Stimulated activated memory B cell treated with anti-CD40 and anti-IgM and Interleukin-4, amounts not matched to agents 10 μg/mL and 1 μg/mL and 100 μg/mL, for 72 hours (primary cell): ENCODE measurements around the gene LEMD3.

Source experiments
- ATAC-seq: fragments of 150-1000 bp; cut with Tn5 transposase; 2 replicates; pipeline ENCODE4 v1.10.0; 2021
- H3K27ac Mint-ChIP-seq: one replicate; pipeline ENCODE4 v1.8.0; 2022; ENCODE audit warnings: mild to moderate bottlenecking, mixed read lengths
- H3K27me3 Mint-ChIP-seq: one replicate; pipeline ENCODE4 v1.8.0; 2022; ENCODE audit warnings: mixed read lengths
- H3K36me3 Mint-ChIP-seq: one replicate; pipeline ENCODE4 v1.8.0; 2022; ENCODE audit warnings: mixed read lengths
- H3K4me1 Mint-ChIP-seq: one replicate; pipeline ENCODE4 v1.8.0; 2022; ENCODE audit warnings: mixed read lengths
- H3K4me3 Mint-ChIP-seq: one replicate; pipeline ENCODE4 v1.8.0; 2022; ENCODE audit warnings: mild to moderate bottlenecking, moderate library complexity, mixed read lengths
- H3K9me3 Mint-ChIP-seq: one replicate; pipeline ENCODE4 v1.8.0; 2022; ENCODE audit warnings: mixed read lengths

LEMD3 gene

GRCh38 chr12:65217086-65217485, 47.7 kb downstream of the LEMD3 start:
- no peak for ATAC-seq
- Mint-ChIP-seq H3K4me1 (no peaks in the 10 kb centered on the region), H3K9me3 (peaks cover 2% of the 10 kb centered on the region), H3K27ac (no peak overlapping the region), H3K27me3 (no peaks in the 10 kb centered on the region), H3K4me3 (no peak overlapping the region), H3K36me3 (peaks cover 53% of the 10 kb centered on the region)

DNA sequence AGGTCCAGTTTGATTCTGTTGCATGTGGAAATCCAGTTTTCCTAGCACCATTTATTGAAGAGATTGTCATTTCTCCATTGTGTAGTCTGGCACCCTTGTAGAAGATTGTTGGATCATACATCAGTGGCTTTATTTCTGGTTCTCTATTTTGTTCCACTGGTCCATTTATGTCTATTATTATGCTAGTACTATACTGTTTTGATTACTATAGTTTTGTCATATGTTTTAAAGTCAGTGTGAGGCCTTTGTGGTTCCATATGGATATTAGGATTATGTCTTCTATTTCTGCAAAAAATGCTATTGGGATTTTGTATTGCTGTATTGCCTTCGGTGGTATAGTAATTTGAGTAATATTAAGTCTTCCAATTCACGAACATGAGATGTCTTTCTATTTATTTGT, 51.4 kb downstream of the LEMD3 start:
- Mint-ChIP-seq H3K4me3 (no peak overlapping the region), H3K4me1 (peaks cover 21% of the 10 kb centered on the region), H3K27ac (no peak overlapping the region), H3K36me3 (peaks cover 71% of the 10 kb centered on the region), H3K9me3 (peaks cover 10% of the 10 kb centered on the region), H3K27me3 (no peaks in the 10 kb centered on the region)
- no peak for ATAC-seq

GRCh38 chr12:65229441-65229840, 60.1 kb downstream of the LEMD3 start:
- Mint-ChIP-seq H3K27ac (no peak overlapping the region), H3K9me3 (peaks cover 14% of the 10 kb centered on the region), H3K36me3 (peaks cover 62% of the 10 kb centered on the region), H3K27me3 (no peaks in the 10 kb centered on the region), H3K4me3 (no peak overlapping the region), H3K4me1 (peaks cover 33% of the 10 kb centered on the region)
- no peak for ATAC-seq

- H3K36me3 Mint-ChIP-seq: peaks cover 34% of the 10 kb centered on the region
- no peak overlapping the region for H3K27ac Mint-ChIP-seq
- H3K4me1 Mint-ChIP-seq: peaks cover 10% of the 10 kb centered on the region
- no peak overlapping the region for H3K4me3 Mint-ChIP-seq
- H3K9me3 Mint-ChIP-seq: peaks cover 7% of the 10 kb centered on the region
- ATAC-seq: no peak
- H3K27me3 Mint-ChIP-seq: no peaks in the 10 kb centered on the region
Measured at GRCh38 chr12:65232476-65233077, 63.2 kb downstream of the LEMD3 start.

GRCh38 chr12:65237153-65237552, 67.8 kb downstream of the LEMD3 start:
- peaks cover 18% of the 10 kb centered on the region for H3K36me3 Mint-ChIP-seq
- no peak for ATAC-seq
- no peaks in the 10 kb centered on the region for H3K9me3 Mint-ChIP-seq
- no peak overlapping the region for H3K27ac Mint-ChIP-seq
- H3K4me3 Mint-ChIP-seq: no peak overlapping the region
- peaks cover 8% of the 10 kb centered on the region for H3K4me1 Mint-ChIP-seq
- H3K27me3 Mint-ChIP-seq: no peaks in the 10 kb centered on the region

DNA sequence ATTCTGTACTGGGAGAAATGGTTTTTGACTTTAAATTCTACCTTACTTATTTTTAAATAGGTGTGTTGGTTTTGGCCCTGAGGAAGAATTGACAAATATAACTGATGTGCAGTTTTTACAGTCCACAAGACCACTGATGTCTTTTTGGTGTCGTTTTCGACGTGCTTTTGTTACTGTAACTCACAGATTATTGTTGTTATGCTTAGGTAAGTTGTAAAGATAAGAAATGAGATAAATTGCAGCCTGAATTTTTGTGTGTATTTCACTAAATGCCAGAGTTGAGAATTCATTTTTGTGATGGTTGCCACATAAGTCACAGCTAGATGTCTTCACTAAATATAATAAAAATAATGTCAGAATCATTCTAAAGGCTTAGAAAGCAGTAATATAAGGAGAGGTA, 69.2 kb downstream of the LEMD3 start:
- ATAC-seq: no peak
- Mint-ChIP-seq H3K27ac (no peak overlapping the region), H3K9me3 (no peaks in the 10 kb centered on the region), H3K4me1 (no peaks in the 10 kb centered on the region), H3K4me3 (no peak overlapping the region), H3K27me3 (no peaks in the 10 kb centered on the region), H3K36me3 (peaks cover 26% of the 10 kb centered on the region)

DNA sequence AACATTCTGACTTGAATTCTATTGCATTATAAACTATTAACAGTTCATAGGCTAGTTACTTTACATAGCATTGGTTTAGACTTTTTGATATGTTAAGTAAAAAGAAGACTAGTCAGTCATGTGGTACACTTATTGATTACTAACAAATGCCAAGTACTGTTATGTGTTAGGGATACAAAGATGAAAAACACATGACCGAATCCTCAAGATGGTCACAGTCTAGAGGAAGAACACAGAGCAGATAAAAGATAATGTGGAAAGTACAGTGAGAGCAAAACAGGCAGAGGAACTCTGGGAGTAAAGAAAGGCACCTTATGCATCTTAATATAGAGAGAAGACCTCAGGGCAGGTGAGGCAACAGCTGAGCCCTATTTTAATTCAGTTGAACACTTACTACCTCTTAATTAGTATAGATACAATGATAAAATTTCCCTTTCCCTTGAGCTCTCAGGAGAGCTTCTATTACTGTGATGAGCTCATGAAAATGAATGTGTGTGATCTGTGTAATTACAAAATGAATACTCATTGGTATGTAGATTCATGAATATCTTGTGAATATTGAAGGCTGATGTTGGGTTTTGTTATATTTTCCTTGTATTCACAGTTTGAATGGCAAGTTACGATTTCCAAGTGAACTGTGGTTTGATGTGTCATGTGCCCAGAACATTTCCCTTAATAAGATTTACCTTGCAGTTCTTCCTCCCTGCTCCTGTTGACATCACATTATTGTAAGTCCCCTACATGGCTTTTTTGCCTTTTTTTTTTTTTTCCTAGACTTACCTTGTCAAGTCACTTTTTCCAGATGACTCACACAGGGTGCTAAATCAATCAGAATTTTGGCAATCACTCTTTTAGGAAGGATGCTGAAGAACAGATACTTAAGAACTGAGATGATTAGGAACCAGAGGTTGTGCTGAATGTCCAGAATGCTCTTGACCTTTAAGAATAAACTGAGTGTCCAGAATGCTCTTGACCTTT, 79.6 kb downstream of the LEMD3 start:
- no peaks in the 10 kb centered on the region for H3K9me3 Mint-ChIP-seq
- H3K4me3 Mint-ChIP-seq: no peak overlapping the region
- no peaks in the 10 kb centered on the region for H3K4me1 Mint-ChIP-seq
- no peaks in the 10 kb centered on the region for H3K27me3 Mint-ChIP-seq
- peaks cover 38% of the 10 kb centered on the region for H3K36me3 Mint-ChIP-seq
- no peak for ATAC-seq
- H3K27ac Mint-ChIP-seq: no peak overlapping the region

- Mint-ChIP-seq H3K36me3 (peaks cover 20% of the 10 kb centered on the region), H3K27me3 (no peaks in the 10 kb centered on the region), H3K4me1 (no peaks in the 10 kb centered on the region), H3K4me3 (no peak overlapping the region), H3K27ac (no peak overlapping the region), H3K9me3 (no peaks in the 10 kb centered on the region)
- ATAC-seq: no peak
Measured at GRCh38 chr12:65252515-65252914, 83.1 kb downstream of the LEMD3 start.

DNA sequence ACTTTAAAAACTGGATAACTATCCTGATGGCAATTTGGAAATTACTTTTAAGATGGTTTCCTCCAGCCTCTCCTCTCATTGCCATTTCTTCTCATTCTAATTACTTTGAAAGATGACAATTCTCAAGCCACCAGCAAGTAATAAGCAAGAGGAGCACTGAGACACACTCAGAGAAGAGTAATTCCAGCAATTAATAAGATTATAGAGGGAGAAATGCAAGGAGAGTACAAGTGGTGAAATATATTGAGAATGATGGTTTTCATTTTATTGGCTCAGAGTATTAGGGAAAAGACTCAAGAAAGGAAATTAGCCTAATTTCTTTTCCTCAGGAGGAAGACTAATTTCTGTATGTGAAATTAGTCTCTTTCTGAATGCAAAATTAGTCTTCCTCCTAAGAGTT, 88.6 kb downstream of the LEMD3 start:
- no peak for ATAC-seq
- Mint-ChIP-seq H3K27ac (no peak overlapping the region), H3K4me3 (no peak overlapping the region), H3K27me3 (peaks cover 6% of the 10 kb centered on the region), H3K36me3 (no peaks in the 10 kb centered on the region), H3K9me3 (no peaks in the 10 kb centered on the region), H3K4me1 (no peaks in the 10 kb centered on the region)

DNA sequence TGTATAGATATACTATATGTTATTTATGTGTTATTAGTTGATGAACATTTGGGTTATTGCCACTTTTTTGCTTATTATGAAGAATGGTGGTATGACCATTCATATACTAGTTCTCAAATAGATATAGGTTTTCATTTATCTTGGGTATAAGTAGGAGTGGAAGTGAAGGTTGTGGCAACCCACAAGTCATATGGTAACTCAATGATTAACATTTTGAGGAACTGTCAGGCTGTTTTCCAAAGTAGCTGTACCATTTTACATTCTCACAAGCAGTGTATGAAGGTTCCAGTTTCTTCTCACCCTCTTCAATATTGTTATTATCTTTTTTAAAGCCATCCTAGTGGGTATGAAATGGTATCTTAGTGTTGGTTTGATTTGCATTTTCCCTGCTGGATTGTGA, 90.1 kb downstream of the LEMD3 start:
- H3K36me3 Mint-ChIP-seq: no peaks in the 10 kb centered on the region
- H3K4me3 Mint-ChIP-seq: no peak overlapping the region
- no peaks in the 10 kb centered on the region for H3K9me3 Mint-ChIP-seq
- ATAC-seq: no peak
- H3K27ac Mint-ChIP-seq: no peak overlapping the region
- H3K27me3 Mint-ChIP-seq: peaks cover 8% of the 10 kb centered on the region
- no peaks in the 10 kb centered on the region for H3K4me1 Mint-ChIP-seq

GRCh38 chr12:65263777-65264176, 94.4 kb downstream of the LEMD3 start:
- ATAC-seq: no peak
- peaks cover 18% of the 10 kb centered on the region for H3K27me3 Mint-ChIP-seq
- H3K4me3 Mint-ChIP-seq: no peak overlapping the region
- no peaks in the 10 kb centered on the region for H3K9me3 Mint-ChIP-seq
- H3K36me3 Mint-ChIP-seq: no peaks in the 10 kb centered on the region
- no peaks in the 10 kb centered on the region for H3K4me1 Mint-ChIP-seq
- H3K27ac Mint-ChIP-seq: no peak overlapping the region

DNA sequence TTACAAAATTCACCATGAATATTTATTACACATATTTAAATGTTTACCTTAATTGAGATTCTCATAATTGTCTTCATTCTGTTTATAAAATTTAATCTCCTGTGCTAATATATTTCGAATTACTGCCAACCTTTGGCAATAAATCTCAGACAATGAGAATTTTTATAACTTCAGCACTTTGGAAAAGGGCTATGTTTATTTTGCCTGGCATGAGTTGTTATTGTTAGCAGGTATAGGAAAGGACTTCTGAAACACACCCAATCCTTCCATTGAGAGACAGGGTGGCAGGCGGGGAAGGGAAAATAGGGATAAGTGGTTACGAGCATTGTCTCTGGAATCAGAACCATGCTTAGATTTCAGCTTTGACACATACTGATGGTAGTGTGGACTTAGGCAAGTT, 97.0 kb downstream of the LEMD3 start:
- no peaks in the 10 kb centered on the region for H3K36me3 Mint-ChIP-seq

DNA sequence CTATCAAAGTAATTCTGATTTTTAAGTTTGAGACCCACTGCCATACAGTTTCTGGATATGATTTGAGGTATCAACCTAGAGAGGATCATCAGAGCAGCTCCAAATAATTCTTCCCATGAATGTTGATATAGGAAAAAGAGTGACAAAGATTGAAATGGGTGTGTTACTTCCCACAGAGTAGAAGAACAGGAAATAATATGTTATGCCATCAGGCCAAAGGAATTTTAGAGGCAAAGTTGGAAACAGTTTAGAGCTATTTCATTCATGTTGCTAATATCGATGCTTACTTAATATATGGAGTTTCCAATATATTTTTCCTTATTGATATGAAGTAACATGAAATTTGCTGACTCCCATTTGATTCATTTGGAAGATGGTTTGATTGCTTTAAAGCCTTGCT, 100.2 kb downstream of the LEMD3 start:
- Mint-ChIP-seq H3K27ac (no peak overlapping the region), H3K9me3 (no peaks in the 10 kb centered on the region), H3K4me3 (no peak overlapping the region), H3K4me1 (no peaks in the 10 kb centered on the region), H3K36me3 (no peaks in the 10 kb centered on the region), H3K27me3 (peaks cover 27% of the 10 kb centered on the region)
- no peak for ATAC-seq

More for the DNA sequence above, 97.0 kb downstream of the LEMD3 start:
- ATAC-seq: no peak
- no peak overlapping the region for H3K27ac Mint-ChIP-seq
- H3K27me3 Mint-ChIP-seq: peaks cover 12% of the 10 kb centered on the region
- H3K4me1 Mint-ChIP-seq: no peaks in the 10 kb centered on the region
- H3K9me3 Mint-ChIP-seq: no peaks in the 10 kb centered on the region
- H3K4me3 Mint-ChIP-seq: no peak overlapping the region

DNA sequence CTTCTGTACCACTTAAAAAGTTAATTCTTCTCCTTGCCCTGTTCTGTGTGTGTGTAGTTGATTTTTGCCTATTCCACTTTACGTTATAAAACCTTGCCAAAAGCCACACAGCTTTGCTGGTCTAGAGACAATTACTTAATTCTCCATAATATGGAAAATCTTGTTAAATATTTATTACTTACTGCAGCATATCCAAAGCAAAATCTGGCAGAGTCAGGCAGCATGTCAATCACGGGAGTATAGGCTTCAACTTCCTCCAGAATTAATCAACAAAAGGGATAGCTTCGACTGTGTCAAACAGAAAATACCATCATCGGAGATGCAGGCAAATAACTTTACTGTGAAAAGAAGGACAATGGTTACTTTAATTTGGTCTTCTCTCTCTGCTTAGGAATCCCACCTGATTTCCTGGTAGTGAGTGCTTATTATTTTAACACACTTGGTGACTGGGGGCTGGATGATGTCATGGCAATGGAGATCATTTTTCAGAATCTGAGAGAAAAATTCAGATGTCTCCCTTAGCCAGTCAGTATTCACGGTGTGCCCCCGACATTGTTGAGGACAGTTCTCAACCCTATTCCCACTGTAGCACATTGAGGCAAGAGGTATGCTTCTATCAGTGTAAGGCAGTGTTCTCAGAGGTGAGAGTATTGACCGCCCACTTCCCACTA, 105.4 kb downstream of the LEMD3 start:
- Mint-ChIP-seq H3K9me3 (no peaks in the 10 kb centered on the region), H3K27me3 (peaks cover 51% of the 10 kb centered on the region), H3K27ac (no peak overlapping the region), H3K4me1 (peaks cover 6% of the 10 kb centered on the region), H3K4me3 (no peak overlapping the region), H3K36me3 (no peaks in the 10 kb centered on the region)
- no peak for ATAC-seq

DNA sequence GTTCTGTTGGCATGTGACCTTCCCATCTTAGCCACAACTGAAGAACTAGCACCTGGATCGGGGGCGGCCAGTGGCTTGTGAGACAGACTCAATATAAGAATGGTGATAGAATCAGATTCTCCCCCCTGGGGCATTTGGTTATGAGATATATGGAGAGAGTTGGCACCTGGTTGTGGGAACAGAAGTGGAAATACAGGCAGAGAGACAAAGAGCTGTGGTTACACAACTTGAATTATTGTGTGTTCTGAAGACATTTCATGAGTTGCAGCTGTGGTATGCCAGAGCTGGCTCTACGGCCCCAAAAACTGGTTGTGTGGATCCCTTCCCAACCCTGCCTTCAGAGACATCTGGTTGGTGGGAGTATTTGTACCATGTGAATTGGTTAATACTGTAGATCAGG, 106.2 kb downstream of the LEMD3 start:
- no peak for ATAC-seq
- H3K4me1 Mint-ChIP-seq: peaks cover 7% of the 10 kb centered on the region
- no peak overlapping the region for H3K4me3 Mint-ChIP-seq
- peaks cover 57% of the 10 kb centered on the region for H3K27me3 Mint-ChIP-seq
- H3K36me3 Mint-ChIP-seq: no peaks in the 10 kb centered on the region
- H3K27ac Mint-ChIP-seq: no peak overlapping the region
- H3K9me3 Mint-ChIP-seq: no peaks in the 10 kb centered on the region
